GM19438 (cell line): ENCODE measurements around the gene GPA33.

Source experiments
- ATAC-seq: cut with Tn5 transposase; IDR thresholded peaks from one replicate; pipeline ENCODE4 v1.9.1; 2021; ENCODE audit warnings: low read depth; ENCODE audit not compliant: unreplicated experiment

GPA33 gene

DNA sequence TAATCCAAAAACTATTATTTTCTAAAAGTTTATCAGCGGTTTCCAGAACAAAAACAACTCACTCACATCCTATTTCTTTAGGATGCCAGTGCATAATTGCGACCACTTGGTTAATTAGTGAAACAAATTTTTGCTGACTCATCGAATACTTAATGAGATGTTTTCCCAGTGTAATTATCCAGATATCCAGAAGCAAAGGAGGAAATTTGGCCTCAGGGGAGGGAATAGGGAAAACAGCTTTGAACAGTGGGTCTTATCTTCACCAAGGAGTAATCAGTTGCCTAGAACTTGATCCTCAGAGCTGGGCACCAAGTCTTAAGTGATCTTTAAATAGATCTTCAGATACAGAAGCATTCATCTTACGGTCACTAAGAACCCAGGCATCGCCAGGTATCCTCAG is 28.0 kb upstream of the GPA33 start:
- no peak for ATAC-seq

DNA sequence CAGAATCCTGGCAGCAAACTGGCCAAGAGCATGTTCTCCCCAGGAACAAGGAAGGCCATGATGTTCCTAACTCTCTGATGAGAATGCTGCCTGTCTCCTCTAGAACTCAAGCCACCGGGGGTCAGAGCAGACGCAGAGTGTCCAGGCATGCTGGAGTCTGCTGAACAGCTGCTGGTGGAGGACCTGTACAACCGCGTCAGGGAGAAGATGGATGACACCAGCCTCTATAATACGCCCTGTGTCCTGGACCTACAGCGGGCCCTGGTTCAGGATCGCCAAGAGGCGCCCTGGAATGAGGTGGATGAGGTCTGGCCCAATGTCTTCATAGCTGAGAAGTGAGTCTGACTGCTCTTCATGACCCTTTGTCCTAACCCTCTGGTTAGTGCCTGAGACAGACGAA is 27.0 kb upstream of the GPA33 start:
- no peak for ATAC-seq

DNA sequence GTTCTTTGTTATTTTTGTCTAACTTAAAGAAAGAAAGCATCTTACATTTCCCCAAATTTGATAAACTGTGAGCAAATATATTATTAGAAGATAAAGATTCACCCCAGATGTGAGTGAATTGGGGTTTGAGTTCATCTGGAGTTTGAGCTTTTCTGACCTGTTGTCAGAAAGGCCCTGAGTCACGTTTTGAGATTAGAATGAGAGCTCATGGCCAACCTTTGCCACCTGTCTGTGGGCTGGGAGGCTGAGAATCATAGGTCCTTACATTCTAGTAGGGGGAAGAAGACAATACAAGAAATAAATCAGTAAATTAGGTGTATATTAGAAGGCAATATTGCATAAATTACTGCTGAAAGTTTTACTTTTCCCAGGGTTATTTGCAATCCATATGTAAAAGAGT is 26.0 kb upstream of the GPA33 start:
- ATAC-seq = no peak

DNA sequence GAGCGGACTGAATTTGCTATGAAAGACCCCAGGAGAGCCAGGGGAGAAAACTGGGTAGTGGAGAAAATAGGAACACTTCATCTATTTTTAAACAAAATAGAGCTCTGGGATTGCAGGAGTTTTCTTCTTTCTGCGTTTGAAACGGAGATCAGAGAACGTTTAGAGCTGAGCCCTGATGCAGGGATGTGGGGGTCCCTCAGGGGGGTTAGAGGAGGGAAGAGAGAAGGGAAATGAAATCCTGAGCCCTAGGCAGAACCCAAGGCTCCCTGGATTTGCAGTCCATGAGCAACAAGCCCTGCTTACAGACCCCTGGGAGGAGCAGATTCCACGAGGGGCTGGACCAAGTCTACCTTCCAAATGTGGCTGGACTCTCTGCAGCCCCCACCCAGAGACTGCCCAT is 25.5 kb upstream of the GPA33 start:
- ATAC-seq = no peak

DNA sequence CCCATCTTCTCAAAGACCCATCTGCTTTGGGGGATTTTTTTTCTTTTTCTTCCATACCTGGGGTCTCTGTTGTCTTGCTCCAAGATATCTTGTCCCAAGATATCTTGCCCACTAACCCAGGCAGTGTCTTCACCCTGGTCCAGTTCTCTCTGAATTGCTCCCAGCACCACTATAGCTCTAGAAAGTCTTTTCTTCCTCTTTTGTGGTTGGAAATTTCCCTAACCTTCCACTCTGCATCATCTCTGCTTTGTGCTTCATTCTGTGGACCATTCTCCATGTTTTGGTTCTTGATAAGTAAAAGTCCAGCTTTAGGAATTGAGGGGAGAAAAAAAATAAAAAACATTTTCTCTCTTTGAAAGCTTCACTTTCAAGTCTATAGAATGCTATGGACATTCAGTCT is 24.5 kb upstream of the GPA33 start:
- ATAC-seq = no peak

DNA sequence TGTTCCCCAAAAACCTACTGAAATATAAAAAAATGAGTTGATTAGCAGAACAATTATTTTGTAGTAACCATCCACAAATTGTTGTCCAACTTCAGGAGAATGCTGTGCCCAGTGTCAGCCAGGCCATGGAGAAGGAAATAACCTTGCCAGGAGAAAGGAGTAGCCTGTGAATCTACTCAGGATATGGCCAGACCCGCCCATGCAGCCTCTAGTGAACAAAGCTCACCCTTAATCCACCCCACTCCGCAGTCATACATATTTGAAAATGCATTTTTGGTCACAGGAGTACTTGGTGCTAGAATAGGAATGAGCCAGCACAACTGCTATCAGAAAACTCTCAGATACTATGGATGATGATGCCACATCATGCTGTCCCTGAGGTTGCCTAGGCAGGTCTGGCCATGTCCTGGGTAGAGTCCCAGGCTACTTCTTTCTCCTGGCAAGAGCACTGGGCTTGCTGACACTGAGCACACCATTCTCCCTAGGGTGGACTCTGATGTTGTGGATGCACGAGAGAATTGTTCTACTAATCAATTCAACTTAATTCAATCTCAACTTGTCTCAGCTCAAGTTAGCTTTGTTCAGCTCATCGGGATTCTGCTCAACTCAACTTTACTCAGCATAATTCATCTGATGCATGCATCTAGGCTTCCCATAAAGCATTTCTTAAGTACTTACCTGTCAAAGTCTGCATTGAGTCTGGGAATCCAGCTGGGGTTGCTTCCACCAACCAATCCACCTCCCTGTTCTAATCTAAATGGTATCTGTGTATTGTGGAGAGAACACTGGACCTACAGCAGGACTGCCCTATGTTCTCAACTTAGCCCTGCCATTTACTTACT is 21.9 kb upstream of the GPA33 start:
- ATAC-seq = no peak

DNA sequence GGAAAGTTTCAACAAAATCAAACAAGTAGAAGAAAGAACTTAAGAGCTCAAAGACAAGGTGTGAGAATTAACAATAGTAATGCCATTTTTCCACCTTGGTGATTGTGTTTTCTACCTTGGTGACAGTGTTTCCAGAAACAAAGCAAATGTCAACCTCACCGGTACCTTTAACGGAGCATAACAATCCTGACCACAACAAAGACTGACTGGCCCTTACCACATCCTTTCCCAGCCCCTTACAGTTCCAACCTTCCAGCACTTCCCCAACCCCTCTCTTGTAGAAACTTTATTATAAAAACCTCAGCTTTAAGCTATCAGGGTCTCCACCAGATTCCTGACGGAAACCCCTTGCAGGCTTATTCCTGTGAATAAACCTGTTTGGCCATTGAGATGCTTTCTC is 20.4 kb upstream of the GPA33 start:
- ATAC-seq = no peak

DNA sequence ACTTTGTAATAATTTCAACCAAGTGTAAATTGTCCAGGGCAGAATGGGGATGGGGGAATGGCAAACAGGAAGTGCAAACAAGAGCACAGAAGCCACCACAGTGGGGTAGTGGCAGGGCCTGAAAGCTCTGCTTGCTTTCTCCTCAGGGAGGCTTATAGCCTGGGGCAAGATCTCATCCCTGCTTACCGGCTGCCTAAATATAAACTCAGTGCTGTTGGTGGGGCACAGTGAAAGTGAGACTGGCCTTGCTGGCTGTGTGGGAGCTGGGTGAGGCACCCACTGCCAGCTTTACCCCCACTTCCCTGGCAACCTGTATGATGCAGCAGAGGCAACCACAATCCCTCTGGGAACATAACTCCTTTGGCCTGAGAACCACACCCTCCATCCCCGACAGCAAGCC is 18.9 kb upstream of the GPA33 start:
- no peak for ATAC-seq

DNA sequence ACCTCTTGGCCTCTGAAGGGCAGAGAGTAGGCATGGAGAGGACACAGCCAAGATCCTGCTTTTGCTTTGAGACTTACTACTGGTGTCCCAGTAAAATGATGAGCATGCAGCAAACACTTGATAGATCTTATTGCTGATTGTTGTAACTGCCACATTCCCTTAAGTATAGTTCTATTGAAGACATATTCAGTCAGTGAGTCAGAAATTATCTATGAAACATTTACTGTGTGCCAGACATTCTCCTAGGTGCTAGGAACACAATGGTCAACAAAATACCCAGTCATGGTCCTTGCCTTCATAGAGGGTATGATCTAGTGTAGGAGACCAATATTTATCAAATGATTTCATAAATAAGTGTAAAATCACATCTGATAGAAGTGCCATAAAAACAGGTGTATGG is 17.3 kb upstream of the GPA33 start:
- no peak for ATAC-seq

DNA sequence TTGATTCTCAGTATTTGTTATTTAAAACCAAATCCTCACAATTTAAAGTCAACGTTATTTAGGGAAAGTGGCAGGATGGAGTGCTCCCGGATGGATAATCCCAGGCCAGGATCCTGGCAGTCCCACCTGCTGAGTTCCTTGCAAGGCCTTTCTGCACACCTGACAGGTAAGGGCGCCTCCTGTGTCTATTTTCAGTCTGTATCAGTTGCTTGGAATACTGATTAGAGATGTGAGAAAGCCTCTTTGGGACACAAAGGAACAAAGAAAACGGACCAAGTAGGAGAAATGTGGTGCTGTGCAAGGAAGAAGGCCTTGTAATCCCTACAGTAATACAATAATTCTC is 15.9 kb upstream of the GPA33 start:
- ATAC-seq = no peak

DNA sequence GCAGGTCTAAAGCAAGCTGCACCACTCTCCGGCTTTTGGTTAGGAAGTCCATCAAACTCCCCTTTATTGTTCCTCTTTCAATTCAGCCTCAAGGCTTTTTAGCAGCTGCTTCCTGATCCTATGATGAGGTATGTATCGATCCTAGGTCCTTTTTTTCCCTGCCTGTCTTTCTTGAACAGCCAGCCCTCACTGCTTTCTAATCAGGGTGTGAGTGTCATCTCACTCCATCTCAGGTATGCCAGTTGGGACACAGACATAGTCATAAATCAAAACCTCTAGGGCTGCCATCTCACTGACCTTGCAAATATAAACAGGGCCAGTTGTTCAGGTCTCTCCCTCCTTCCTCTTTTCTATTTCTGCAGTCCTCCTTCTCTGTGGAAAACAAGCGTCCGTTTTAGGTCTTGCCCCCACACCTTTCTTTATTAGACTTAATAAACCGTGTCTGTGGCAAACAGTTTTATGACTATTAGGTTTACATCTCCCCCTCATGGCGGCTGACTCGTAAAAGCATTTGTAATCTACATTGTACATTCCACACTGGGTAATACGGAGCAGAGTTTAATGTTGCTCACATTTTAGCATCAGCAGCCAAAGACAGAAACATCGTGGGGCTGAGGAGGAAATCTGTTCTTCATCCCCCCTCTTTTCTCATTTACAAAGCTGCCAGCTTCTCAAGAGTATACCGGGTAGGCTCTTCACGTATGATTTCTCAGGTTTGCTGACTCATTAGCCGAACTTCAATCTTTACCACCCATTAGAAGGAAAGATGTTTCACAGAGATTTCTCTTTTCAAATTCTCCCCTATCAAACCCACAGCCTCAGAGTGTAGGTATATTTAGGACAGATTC is 15.3 kb upstream of the GPA33 start:
- ATAC-seq = no peak

DNA sequence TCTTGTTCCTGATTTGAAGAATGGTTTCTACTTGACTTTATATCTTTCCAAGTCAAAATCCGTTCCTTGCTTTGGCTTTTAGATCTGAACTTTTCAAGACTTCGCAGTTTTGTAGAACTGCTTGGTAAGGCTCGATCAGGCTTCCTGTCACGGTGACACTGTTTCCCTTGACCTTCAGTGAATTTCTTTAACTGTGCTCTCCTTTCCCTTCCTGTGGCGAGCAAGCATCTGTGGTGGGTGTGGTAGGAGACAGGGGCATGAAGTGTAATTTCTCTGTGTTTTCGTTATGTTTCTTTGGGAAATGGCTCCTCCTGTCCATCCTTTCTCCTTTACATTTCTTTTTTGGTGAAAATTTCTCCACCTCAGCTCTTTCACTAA is 14.1 kb upstream of the GPA33 start:
- no peak for ATAC-seq

DNA sequence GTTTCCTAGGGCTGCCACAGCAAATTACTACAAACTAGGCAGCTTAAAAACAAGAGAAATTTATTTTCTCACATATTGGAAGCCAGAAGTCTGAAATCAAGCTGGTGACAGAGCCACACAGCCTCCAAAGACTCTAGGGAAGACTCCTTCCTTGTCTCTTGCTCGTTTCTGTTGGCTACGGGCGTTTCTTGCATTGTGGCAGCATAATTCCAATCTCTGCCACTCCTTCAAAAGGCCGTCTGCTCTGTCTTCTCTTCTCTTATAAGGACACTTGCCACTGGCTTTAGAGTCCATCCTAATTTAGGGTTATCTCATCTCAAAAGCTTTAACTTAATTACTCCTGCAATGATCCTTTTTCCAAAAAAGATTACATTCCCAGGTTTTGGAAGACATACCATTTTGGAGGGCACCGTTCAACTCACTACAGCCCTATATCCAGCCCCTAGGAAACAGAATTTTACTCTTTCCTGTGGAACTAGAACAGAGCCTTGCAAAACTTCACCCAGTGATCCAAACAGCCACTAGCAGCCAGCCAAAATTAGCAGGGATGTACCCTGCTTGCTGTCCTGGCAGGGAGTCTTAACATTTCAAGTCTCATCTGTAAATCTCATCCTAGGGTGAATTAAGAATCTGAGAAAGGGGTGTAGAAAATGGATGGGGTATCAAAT is 12.9 kb upstream of the GPA33 start:
- no peak for ATAC-seq

DNA sequence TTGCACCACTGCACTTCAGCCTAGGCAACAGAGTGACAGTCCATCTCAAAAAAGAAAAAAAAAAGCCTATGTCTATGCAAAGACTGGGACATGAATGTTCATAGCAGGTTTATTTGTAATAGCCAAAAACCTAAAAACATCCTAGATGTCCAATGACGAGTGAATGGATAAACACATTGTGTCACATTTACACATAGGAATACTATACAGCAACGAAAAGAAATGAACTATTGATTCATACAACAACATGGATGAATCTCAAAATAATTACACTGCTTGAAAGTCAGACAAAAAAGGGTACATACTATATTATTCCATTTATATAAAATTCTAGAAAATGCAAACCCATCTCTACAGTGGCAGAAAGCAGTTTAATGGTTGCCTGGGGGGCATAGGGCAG is 11.6 kb upstream of the GPA33 start:
- ATAC-seq = no peak

DNA sequence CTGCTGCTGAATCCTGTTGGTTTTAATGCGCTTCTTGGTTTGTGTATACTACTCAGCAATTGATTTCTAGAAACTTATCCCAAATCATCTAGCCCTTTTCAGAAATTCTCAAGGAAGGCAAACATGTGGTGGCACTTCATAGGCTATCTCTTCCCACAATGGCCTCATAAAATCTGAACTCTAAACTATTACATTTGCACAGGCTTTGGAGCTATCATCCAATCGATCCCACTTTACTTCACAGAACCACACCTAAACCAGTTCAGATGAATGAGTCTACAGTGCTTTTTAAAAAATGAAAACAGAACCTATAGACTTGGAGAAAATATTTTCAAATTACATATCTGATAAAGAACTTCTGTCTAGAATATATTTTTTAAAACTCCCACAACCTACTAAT is 10.6 kb upstream of the GPA33 start:
- ATAC-seq = no peak

DNA sequence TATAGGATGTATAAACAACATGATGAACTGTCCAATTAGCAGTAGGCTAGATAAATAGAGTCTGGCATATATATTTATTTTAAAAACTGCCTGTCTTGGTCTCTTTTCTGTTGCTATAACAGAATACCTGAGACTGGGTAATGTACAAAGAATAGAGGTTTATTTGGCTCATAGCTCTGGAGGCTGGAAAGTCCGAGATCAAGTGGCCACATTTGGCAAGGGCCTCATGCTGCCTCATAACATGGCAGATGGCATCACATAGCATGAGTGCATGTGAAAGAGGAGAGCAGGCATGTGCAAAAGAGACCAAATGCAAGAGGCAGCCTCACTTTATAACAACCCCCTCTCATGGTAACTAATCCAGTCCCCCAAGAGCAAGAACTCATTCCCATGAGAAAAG is 9.7 kb upstream of the GPA33 start:
- ATAC-seq = no peak

DNA sequence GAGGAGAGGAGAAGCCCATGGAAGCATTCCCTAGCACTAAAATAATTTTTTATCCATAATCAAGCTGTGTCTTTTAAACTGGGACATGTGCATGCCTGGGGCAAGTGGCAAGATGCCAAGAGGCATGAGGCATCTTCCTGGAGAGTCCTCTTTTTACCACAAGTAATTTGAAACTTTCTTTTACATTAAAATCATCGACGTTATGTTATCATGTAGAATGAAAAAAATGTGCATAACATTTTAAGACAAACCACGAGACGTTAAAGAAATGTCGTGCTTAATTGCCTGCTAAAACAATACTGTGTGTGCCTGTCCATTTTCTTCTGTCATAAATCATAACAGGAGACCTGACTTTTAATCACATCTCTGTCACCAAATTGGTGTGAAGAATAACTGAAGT is 5.2 kb upstream of the GPA33 start:
- ATAC-seq = no peak

DNA sequence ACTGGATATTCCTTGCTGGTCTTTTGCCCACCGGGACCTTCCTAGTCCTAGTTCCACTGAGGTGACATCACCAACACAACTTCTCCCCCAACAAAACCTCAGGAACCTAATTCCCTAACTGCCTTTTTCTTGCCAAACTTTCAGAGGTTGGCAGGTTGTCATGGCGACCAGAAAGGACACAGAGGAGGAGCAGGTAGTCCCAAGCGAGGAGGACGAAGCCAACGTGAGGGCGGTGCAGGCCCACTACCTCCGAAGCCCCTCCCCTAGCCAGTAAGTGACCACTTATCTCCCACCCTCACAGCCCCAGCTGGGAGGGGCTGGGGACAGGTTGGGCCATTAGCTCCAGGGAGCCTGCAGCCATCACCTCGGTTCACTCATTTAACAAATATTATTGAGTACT is 4.5 kb upstream of the GPA33 start:
- no peak for ATAC-seq

DNA sequence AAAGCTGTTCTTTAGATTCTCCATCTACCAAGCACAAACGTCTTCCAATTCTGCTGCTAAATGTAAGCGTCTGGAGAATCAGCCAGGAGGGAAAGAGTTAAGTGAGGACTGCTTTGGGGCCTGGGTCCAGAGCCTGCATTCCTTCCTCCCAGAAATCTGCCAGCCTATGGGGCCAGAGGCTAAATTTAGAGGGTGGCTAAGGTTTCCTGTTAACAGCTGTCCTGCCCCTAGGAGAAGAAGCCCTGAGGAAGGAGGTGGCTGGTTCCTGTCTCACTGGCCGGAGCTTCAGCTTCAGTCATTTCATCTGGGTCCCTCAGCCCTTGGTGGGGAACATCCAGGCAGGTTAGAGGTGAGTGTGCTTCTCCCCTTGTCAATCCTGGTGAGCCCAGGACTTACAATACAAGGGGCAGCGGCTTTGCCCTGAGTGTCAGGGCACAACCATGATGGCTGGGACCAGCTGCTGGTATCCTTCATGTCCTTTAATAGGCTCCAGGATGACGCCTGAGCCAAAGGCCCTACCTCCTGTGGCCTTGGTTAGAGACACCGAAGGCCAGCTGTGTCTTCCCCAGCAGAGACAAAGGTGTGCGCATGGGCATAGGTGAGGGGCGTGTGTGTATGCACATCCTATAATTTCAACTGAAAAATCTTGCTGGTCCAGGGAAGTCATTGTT is 3.8 kb upstream of the GPA33 start, which contains the start of gene STYXL2:
STYXL2 (plus strand) TSS at position 230 of the 671 bp plus-strand sequence. CDS start 775 bp downstream, outside the sequence.
- ATAC-seq = no peak

DNA sequence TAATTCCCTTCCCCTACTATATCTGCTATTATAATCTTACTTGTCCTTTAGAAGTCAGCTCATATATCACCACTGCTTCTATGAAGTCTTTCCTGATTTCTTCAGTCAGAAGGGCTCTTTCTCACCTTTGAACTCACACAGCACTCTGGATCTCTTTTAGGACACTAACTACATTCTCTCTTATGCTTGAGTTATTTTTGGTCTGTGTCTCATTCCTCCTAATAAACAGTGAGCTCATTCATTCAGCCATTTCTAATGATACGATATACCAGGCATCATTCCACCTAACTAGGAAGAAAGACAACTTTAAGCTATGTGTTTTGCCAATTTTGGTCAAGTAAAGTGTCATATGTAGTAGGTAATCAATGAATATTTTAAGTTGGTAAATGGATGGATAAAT is 2.5 kb upstream of the GPA33 start:
- ATAC-seq = no peak

DNA sequence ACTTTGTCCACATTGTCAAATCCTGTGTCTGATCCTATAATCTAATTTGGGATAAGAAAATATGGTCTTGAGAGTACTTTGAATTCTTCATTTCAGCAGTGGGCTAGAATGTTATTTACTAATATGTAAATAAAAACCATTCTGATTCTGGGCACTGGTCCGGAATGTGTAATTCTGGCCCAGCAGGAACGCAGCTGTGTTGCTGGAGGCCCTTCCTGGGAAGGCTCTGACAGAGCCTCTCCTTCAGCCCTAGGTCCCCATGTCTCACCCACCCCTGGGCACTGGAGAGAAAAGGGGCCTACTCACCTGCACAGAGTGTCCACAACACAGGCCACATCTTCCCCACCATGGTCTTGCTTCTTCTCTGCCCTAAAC is 251 bp downstream of the GPA33 start:
- ATAC-seq = no peak
